Measurements from ENCODE around the gene DUSP19. TPM values are rescaled to one million over a fixed set of nuclear protein-coding genes. Genes with fewer than 3 reads are reported as not detected.

Gene DUSP19
- total and polyA plus RNA-seq, 2 of the 8 experiments (the other 6 are each of a cell fraction or from before 2014, with no cell fraction given), result 0.73 to 2.3 TPM

GRCh38 chr2:183088061-183088460 lies 9.5 kb downstream of the DUSP19 start:
- Histone ChIP-seq H3K9ac (replicated peaks in 1 of 4; ENCODE audit: extremely low read depth in 1 of 4, low read depth in 3 of 4, low read length in 3 of 4) (no peak overlapping the region), H3K4me1 (replicated peaks in 1 of 4; ENCODE audit: control insufficient read depth in 3 of 4, insufficient read depth in 4 of 4, low read length in 3 of 4) (no peaks in the 10 kb centered on the region), H3K4me3 (ENCODE audit: extremely low read depth in 1 of 4, insufficient read depth in 2 of 4, low read depth in 3 of 4, low read length in 4 of 4) (no peak overlapping the region), H3K18ac (ENCODE audit: extremely low read depth, low read length) (no peak overlapping the region), H2AK5ac (ENCODE audit: low read depth, low read length) (no peak overlapping the region), H2BK12ac (ENCODE audit: low read depth, low read length) (no peak overlapping the region), H4K91ac (replicated peaks; ENCODE audit: insufficient read length, low read length) (no peak overlapping the region), H2BK15ac (ENCODE audit: low read length) (no peak overlapping the region), H3K27me3 (replicated peaks in 1 of 4; ENCODE audit: control insufficient read depth in 3 of 4, extremely low read depth in 1 of 4, insufficient read depth in 3 of 4, low read length in 3 of 4) (no peaks in the 10 kb centered on the region), H2AFZ (ENCODE audit: low read length) (no peak overlapping the region), H4K20me1 (replicated peaks in 1 of 2; ENCODE audit: control insufficient read depth in 1 of 2, insufficient read depth in 2 of 2, low read length in 2 of 2) (no peaks in the 10 kb centered on the region), H4K8ac (ENCODE audit: extremely low read depth, insufficient read depth, low read length) (no peak overlapping the region), H2BK5ac (ENCODE audit: low read depth, low read length) (no peak overlapping the region), H2BK120ac (replicated peaks; ENCODE audit: low read depth, low read length) (no peak overlapping the region), H3K23ac (ENCODE audit: insufficient read length) (no peak overlapping the region), H3K4ac (replicated peaks; ENCODE audit: insufficient read length, low read depth, low read length) (no peak overlapping the region), H3K36me3 (ENCODE audit: control insufficient read depth in 2 of 4, insufficient read depth in 4 of 4, low read length in 3 of 4) (no peaks in the 10 kb centered on the region), H3K14ac (ENCODE audit: insufficient read length) (no peak overlapping the region), H3K27ac (ENCODE audit: low read depth, low read length) (no peak overlapping the region), H4K5ac (ENCODE audit: insufficient read length, low read depth, low read length) (no peak overlapping the region), H3K23me2 (ENCODE audit: low read depth, low read length) (no peaks in the 10 kb centered on the region; the same call in 1 of the 2 replicates), H3K56ac (replicated peaks; ENCODE audit: insufficient read length, low read depth, low read length) (no peak overlapping the region), H3K4me2 (ENCODE audit: insufficient read depth in 1 of 2, low read depth in 2 of 2, low read length in 2 of 2) (no peak overlapping the region), H3K79me1 (ENCODE audit: low read depth, low read length) (no peaks in the 10 kb centered on the region), H3K9me3 (ENCODE audit: insufficient read depth in 2 of 2, low read depth in 1 of 2, low read length in 1 of 2) (no peaks in the 10 kb centered on the region), H3K79me2 (ENCODE audit: control insufficient read depth in 1 of 2, insufficient read depth in 2 of 2, low read length in 2 of 2) (no peaks in the 10 kb centered on the region), H2BK20ac (ENCODE audit: low read length) (no peak overlapping the region)
- FAIRE-seq (no peak), DNase-seq (ENCODE audit: low read depth in 1 of 2, low spot score in 2 of 2) (no peak)
- WGBS, 2 experiments (ENCODE audit: extremely low coverage in 1 of 2, insufficient coverage in 1 of 2, insufficient read length in 1 of 2, insufficient replicate concordance in 2 of 2, low coverage in 1 of 2, low lambda C conversion rate in 2 of 2, missing lambda C conversion rate in 1 of 2), result 86% methylated on average over 3 of the region's 3 CpGs; no CpG with 5 or more reads in 1 of the 2 experiments
- ChIA-PET POLR2A (ENCODE audit: partially characterized antibody) (interaction anchor here (1.9 kb wide), 1 partner anchor 9 kb away, joined by 7 read pairs; the partner anchor contains the start of gene DUSP19), CTCF (ENCODE audit: partially characterized antibody) (interaction anchor here (0.9 kb wide), 1 partner anchor 17 kb away, joined by 3 read pairs; no protein-coding TSS in a partner anchor)
- no peak for TF ChIP-seq SIX5 (IDR thresholded peaks at IDR 0.05; ENCODE audit: low read depth, low read length)
- no peak for TF ChIP-seq SIRT6 (IDR thresholded peaks at IDR 0.05; ENCODE audit: low read length)
- TF ChIP-seq KDM5A (IDR thresholded peaks at IDR 0.05; ENCODE audit: low read length), result no peak
- TF ChIP-seq ZNF274 (IDR thresholded peaks at IDR 0.05; ENCODE audit: borderline replicate concordance, extremely low read depth, low read length), result no peak
- TF ChIP-seq MAFK (IDR thresholded peaks at IDR 0.05; ENCODE audit: low read depth, low read length), result no peak
- TF ChIP-seq FOSL1 (IDR thresholded peaks at IDR 0.05; ENCODE audit: insufficient read depth, low read depth, low read length), result no peak
- TF ChIP-seq TAF1 (IDR thresholded peaks at IDR 0.05; ENCODE audit: low read depth, low read length), result no peak
- TF ChIP-seq EGR1 (IDR thresholded peaks at IDR 0.05; ENCODE audit: borderline replicate concordance, low read depth, low read length), result no peak
